Tibial nerve (tissue), 4 donors: ENCODE measurements around the gene SNAP29.

Source experiments
- CTCF ChIP-seq, 5 experiments: fragments of 200-600 bp in 3 of 5; fragments of 450-650 bp in 2 of 5; sonication (generic) in 3 of 5; IDR thresholded peaks; one replicate each; pipeline ENCODE4 v1.5.1; 2016 to 2019; ENCODE audit warnings: antibody characterized with exemption in 5 of 5, mild to moderate bottlenecking in 3 of 5, moderate library complexity in 2 of 5
- EP300 ChIP-seq, 2 donors: sonication (generic); formaldehyde crosslinking; IDR thresholded peaks; one replicate each; pipeline ENCODE4 v1.6.1; 2017; ENCODE audit warnings: antibody characterized with exemption in 2 of 2, mild to moderate bottlenecking in 1 of 2
- POLR2A ChIP-seq, 2 donors: fragments of 450-650 bp; IDR thresholded peaks; one replicate each; pipeline ENCODE4 v1.6.1; 2017; ENCODE audit warnings: antibody characterized with exemption in 2 of 2, mild to moderate bottlenecking in 2 of 2, moderate library complexity in 2 of 2

- TF ChIP-seq CTCF (IDR thresholded peaks at IDR 0.05) (no peak), POLR2A (IDR thresholded peaks at IDR 0.05) (no peak), EP300 (IDR thresholded peaks at IDR 0.05) (no peak)
Observed at GRCh38 chr22:20909543-20910303, 50.9 kb downstream of the SNAP29 start.
